Fibroblast of villous mesenchyme (primary cell): ENCODE results near the gene EYS. TPM values are rescaled to one million over a fixed set of nuclear protein-coding genes. Genes with fewer than 3 reads are reported as not detected.

ENCODE experiments used
- DNase-seq: peaks from one replicate; pipeline ENCODE4 v3.0.0-alpha.2; 2010; ENCODE audit warnings: low read depth
- H3K4me3 ChIP-seq: 2 replicates; pipeline ENCODE4 v1.5.1; 2011; ENCODE audit warnings: low read depth, mild to moderate bottlenecking, low read length
- total RNA-seq: library from RNA; depleted of rRNA; stranded (reverse); fragments of >200 nt; gene quantifications from 2 replicates; pipeline ENCODE4 v1.2.3, GENCODE V29; 2012
- TF ChIP-seq, protein P1 (sequence below): IDR thresholded peaks from 2 replicates; pipeline ENCODE4 v1.5.1; 2012; ENCODE audit warnings: low read depth, mild to moderate bottlenecking, low read length; ENCODE audit not compliant: insufficient read depth

Gene EYS
- total RNA-seq, 1 donor, result under 0.01 TPM

DNA sequence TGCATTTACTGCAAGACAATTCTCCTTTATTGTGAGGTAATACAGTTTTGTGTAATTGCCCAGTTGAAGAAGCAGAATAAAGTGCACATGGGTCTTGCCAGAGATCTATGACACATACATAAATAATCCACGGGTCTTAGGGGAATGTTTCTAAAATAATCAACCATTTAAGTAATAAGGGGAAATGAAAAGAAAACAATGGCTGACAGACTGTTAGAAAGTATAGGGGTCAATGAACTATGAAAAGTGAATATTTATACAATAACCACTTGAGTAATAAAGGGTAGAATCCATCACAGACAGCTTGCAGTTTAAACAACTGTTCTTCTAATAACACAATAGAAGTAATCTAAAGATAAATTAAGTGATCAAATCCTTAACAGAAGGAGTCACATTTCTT lies 477.2 kb downstream of the EYS start:
- TF ChIP-seq, protein P1, sequence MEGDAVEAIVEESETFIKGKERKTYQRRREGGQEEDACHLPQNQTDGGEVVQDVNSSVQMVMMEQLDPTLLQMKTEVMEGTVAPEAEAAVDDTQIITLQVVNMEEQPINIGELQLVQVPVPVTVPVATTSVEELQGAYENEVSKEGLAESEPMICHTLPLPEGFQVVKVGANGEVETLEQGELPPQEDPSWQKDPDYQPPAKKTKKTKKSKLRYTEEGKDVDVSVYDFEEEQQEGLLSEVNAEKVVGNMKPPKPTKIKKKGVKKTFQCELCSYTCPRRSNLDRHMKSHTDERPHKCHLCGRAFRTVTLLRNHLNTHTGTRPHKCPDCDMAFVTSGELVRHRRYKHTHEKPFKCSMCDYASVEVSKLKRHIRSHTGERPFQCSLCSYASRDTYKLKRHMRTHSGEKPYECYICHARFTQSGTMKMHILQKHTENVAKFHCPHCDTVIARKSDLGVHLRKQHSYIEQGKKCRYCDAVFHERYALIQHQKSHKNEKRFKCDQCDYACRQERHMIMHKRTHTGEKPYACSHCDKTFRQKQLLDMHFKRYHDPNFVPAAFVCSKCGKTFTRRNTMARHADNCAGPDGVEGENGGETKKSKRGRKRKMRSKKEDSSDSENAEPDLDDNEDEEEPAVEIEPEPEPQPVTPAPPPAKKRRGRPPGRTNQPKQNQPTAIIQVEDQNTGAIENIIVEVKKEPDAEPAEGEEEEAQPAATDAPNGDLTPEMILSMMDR, result no peak
- no peak overlapping the region for H3K4me3 ChIP-seq
- no peak for DNase-seq

DNA sequence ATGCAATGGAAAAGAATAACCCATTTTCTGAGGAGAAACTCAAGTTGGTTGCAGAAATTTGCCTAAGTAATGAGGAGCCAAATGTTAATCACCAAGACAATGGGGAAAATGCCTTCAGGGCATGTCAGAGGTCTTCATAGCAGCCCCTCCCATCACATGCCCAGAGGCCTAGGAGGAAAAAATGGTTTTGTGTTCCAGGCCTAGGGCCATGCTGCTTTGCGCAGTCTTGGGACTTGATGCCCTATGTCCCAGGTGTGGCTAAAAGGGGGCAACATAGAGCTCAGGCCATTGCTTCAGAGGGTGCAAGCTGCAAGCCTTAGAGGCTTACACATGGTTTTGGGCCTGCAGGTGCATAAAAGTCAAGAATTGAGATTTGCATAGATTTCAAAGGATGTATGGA lies 485.9 kb downstream of the EYS start:
- no peak overlapping the region for H3K4me3 ChIP-seq
- no peak for DNase-seq
- TF ChIP-seq, protein P1, result no peak

DNA sequence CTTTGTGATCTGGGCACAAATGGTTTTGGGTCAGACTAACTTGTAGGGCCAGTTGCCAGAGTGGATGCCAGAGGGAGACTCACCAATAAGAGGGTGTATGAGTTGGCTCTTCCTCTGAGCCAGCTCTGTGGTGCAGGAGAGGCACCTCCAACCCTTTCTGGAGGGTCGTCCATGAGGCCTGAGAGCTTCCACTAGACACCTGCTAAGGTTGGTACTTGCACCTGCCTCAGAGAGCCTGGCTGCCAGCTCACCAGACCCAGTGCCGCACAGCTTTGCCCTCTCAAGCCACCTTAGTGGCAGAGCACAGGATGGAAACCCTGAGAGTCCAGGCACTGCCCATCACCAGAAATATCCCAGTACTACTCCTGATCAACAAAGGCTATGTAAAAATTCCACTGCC lies 504.3 kb downstream of the EYS start:
- TF ChIP-seq, protein P1, result no peak
- DNase-seq, result no peak

DNA sequence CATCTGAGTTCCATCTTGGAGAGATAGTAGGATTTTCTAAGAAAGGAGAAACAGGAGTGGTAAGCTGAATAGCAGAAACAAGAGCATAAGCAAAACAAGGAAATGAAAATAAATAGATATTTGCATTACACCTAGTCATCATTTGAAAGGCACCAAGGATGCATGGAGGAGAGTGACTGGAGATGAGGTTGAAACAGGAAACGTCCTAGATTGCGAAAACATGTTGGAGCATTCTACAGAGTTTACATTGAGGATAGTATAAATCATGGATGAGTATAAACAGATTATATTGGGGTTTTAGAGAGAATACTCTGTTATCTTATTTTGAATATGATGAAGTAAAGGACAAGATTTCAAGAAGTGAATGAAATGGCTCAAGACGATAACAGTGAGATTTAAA lies 507.3 kb downstream of the EYS start:
- DNase-seq, result no peak
- TF ChIP-seq, protein P1, result no peak
- H3K4me3 ChIP-seq, result no peak overlapping the region

More for the DNA sequence above, 504.3 kb downstream of the EYS start:
- H3K4me3 ChIP-seq, result no peak overlapping the region

DNA sequence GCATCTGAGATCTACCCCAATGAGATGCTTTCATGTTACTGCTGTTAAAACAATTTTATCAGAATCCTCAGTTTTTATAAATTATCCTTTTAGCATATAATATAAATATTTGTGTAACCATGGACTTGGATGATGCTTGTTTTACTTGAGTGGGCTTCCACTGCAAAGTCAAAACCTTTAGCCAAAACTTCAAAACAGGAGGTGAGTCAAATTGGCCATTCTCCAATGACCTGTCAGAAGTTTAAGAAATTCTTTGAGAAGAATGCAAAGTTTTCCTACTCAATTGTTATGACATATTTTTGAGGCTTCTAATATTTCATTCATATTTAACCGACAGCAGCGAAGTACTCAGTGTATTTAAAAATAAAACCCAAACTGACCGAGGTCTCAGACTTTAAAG lies 507.9 kb downstream of the EYS start:
- H3K4me3 ChIP-seq, result no peak overlapping the region
- TF ChIP-seq, protein P1, result no peak
- no peak for DNase-seq

DNA sequence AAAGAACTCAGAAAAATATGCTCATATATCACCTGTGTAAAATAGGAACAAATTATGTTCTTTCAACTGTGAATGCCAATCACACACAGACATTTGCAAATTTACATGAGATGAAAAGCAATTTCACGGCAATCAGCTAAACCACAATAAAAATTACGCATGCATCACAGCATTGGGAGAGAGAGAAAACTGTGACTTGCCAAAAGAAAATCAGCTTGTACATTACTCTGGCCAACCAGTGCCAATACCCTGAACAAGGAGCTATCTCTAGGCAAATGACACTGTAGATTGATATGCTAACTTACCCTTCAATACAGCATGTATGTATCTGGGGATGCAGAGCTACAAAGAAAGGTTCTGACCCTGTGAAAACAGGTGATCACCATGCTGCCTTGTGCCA lies 515.6 kb downstream of the EYS start:
- no peak for DNase-seq
- H3K4me3 ChIP-seq, result no peak overlapping the region
- TF ChIP-seq, protein P1, result no peak

DNA sequence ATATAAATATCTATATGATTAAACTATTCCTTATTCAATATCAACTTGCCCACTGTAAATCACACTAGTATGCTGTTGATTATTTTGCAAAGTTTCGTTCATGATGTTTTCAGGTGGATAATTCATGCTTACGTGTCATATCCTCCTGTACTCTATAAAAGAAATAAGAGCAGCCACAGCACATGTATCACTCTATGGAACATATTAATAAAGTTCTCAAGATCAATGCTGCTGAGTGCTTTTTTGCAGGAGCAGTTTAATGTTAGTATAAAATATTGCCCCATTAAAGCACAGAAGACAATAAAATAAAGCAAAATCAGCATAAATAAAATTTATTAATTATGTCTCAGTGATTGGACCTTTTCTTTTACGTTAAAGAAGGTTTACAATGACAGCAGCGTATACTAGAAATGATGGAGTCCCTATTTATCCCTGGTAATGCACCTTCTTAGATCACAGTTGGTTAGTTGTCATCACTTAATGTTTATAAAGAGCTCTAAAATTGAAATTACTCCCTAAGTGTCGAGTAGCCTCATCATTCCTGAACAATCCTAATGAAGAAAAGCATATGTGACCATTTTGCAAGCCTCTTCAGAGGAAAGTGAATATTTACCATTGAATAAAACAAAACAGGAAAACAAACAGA lies 517.7 kb downstream of the EYS start:
- H3K4me3 ChIP-seq, result no peak overlapping the region
- TF ChIP-seq, protein P1, result no peak

More for the DNA sequence above, 517.7 kb downstream of the EYS start:
- no peak for DNase-seq
